GM18868 (cell line): ENCODE measurements around the gene SALL1.

Experiments used
- ATAC-seq: cut with Tn5 transposase; IDR thresholded peaks from one replicate; pipeline ENCODE4 v1.9.1; 2021; ENCODE audit warnings: mild to moderate bottlenecking, moderate library complexity; ENCODE audit not compliant: unreplicated experiment

Gene SALL1

DNA sequence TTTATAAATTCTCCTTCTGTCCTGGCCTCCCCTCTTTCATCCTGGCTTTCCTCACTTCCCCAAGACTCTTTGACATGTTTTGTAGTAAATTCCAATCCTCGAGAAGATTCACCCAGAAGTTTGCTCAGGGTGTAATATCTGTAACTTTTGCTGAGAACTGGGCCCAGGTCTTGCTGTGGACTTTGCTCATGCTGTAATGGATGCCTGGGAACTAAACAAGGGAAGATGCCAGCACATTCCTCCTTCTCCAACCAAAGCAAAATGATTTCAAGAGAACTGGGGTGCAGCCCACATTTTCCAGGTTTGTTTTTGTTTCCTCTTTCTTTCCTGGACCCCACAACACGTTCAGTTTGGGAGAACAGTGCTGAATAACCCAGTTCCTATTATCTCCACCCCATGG, 6.6 kb upstream of the SALL1 start:
- no peak for ATAC-seq

- no peak for ATAC-seq
These were observed 5.7 kb upstream of the SALL1 start for GRCh38 chr16:51156807-51157200.

DNA sequence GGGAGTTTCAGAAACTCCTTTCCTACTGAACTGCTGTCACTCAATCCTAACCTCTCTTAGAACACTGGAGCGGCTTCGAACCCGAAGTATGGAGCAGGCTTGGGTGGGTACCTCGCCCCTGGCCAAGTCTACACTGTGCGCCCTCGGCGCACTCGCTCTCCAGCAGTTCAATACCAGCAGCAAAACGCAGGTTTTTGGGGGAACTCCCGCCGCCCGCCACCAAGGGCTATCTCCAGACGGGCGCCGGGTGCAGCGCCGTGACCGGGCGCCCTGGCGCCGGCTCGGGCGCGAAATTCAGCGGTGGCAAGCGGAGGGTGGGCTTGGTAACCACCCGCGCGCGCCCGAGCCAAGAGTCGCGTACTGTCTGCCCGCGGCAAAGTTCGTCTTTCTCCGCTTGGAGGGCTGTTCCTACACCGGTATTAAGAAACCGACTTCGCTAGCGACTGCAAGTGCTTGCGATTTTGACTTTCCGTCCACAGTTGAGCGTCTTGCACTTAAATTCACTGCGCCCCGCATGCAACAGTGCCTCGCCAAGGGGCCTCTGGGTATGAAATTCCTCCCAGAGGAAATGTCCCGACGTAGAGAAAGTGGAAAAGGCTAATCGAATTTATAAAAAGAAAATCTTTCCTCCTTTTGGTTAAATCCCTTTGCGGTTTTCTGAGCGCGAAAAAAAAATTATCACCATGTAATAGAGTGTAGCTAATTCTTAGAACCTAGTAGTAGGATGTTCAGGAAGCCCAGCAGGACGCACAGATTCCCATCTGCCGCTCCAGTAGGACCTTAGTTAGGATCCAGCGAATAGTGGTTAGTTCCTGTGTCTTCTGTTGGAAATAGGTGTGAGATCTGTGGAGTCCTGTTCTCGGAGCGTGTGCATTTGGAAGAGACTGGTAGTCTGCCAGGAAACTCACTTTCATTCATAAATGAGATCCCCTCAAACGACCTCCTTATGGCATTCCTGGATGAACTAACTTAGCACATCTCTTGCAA, 5.0 kb upstream of the SALL1 start:
- ATAC-seq = no peak

DNA sequence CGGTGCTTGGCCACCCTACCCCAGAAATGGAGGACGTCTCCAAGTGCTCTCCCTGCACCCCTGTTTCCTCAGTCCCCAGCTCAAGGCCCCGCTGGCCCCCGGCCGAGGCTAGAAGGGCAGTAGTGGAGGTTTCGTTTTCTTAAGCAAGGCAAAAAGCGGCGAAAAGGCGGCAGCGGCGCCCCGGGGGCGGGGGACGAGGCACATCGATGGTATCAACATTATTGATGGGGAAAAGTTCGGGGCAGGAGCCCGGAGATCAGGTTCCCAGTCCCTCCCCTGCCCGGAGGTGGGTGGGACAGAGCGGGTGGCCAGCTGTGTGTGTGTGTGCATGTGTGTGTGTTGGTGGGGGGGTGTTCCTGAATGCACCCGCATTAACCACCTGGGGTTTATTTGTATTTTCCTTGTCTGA, 4.1 kb upstream of the SALL1 start:
- ATAC-seq = no peak

DNA sequence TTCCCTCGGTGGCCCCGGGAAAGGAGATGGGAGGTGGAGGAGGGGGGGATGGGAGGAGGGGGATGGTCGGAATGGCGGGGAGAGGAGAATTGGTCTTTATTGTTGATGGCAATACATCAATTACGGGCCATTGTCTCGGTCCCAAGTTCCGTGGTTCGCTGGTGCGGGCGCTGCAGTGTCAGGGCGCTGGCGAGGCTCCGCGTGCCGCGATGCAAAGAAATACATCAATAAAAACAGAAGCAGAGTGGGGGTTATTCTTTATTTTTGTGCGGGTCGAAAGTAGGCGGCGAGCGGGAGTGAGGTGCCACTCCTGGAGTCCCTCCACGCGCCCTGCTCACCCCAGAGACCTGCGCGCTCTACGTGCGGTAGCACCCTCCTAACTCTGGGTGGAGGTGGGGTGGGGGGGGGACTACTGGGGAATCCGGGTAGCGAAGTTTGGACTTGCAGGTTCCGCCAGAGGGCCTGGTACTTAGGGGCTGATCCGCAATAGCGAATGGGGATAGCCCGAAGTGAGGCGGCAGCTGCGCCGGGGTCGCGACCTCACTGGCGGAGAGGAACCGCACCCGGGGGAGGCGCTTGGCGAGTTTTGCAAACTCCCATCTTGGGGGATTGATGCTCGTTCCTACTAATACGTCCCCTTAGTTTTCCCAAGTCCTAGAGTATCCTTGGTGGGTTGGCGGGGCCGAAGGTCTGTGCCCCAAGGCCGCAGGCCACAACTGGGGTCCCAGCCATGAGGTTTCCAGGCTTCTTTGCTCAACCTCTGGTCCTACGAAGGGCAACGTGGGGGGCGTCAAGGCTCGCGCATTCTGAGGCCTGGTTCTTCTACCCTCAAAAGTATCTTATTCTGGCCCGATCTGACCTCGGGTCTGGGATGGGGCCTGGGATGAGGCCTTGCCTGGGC, 3.5 kb upstream of the SALL1 start:
- ATAC-seq = no peak

GRCh38 chr16:51153577-51154031, 2.5 kb upstream of the SALL1 start:
- no peak for ATAC-seq

DNA sequence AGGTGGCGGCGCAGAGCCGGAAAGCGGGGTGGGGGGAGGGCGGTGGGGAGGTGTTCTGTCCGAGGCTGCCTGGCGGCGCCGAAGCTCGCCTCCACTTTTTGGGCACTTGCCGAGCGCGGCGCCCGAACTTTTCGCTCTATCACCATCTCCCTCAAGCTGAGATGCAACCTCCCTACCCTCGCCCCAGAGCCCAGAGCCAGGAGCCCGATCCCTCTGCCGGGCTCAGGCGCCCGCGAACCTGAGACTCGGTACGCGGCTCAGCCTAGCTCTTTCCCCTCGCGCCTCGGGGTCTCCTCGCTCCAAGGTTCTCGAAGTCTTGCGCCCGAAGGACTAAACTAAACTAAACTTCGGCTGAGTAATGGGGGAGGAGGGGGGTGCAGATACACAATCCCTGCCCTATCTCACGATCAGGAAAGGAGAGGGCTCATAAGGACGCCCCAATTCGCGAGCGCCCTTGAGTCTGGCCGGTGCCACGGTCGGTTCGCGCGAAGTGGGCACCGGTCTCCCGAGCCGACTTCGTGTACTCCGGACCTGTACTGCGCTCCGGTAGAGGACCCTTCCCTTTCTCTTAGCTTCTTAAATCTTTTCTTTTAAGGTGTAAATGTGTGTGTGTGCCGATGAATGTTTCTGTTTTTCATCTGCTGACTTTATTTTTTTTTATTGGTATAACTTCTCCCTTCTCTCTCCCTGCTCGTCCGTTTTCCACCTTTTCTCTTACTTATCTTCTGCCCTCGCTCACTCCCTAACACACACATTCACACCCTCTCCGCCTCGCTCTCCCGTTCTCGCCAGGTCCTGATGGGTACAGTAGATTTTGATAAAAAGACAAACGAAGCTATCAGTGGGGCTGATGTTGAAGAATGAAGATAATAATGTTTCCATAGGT, 1.9 kb upstream of the SALL1 start:
- no peak for ATAC-seq

GRCh38 chr16:51151961-51152663, 1.0 kb upstream of the SALL1 start:
- no peak for ATAC-seq

GRCh38 chr16:51151435-51151960, 428 bp upstream of the SALL1 start:
- ATAC-seq = no peak

GRCh38 chr16:51150165-51150887, 744 bp downstream of the SALL1 start:
- no peak for ATAC-seq

- ATAC-seq = no peak
These were observed 1.3 kb downstream of the SALL1 start for GRCh38 chr16:51149721-51150164.

GRCh38 chr16:51149251-51149661, 1.8 kb downstream of the SALL1 start:
- no peak for ATAC-seq

DNA sequence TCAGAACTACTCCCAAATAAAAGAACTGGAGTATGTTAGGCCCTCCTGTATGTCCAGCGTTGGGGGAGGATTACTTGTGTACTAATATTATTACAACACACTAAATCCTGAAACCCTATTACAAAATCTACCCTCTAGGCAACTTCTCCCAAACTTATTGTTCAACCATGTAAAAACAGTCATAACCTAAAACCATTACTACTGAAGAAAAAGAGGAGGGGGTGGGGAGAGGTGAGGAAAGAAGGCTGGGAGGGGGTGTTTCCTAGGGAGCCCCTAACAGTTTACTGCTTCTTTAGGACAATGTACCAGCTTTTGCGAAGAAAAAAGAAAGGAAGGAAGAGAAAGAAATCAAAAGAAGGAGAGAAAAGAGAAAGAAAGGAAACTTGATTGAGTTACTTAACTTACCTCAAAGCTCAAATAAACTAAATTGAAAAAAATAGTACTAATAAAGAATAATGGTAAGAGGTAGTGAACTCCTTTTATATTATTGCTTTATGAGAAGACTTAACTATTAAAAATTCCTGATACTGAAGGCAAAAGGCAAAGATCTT, 2.3 kb downstream of the SALL1 start:
- ATAC-seq = no peak

DNA sequence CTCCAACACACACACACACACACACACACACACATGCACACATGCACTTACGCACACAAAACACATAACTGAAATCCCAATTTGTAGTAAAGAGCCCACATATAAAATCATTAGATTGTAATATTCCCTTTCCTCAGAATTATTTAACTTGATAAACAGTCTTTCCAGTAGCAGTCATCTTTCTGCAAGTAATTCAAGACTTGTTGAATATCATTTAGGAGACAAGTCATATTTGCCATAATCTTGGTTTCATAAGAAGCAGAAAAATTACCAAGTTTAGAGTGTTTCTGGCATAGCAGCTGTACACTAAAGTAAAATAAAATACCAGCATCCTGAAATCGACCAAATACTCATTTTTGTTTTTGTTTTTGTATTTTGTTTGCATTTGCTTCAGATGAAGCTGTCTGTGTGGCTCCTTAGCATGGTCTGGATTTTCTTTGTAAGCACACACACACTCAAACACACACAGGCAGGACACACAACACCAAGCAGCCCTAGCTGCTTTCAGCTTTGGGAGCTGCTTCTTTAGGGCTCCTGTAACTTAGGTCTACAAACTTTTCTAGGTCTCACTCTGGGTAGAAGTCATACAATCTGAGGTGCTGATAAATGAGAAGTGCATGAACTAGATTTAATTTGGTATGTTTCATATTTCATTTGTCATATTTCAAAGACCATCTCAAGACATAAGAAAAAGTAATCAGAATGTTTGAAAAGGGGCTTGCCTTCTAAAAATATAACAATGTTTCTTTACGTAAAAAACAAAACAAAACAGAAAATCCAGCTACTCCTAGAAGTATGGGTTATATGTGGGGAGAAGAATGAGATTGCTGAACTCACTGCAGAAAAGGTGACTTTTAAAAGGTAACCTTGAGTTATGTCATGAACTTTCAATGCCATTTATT, 3.0 kb downstream of the SALL1 start:
- ATAC-seq = no peak

DNA sequence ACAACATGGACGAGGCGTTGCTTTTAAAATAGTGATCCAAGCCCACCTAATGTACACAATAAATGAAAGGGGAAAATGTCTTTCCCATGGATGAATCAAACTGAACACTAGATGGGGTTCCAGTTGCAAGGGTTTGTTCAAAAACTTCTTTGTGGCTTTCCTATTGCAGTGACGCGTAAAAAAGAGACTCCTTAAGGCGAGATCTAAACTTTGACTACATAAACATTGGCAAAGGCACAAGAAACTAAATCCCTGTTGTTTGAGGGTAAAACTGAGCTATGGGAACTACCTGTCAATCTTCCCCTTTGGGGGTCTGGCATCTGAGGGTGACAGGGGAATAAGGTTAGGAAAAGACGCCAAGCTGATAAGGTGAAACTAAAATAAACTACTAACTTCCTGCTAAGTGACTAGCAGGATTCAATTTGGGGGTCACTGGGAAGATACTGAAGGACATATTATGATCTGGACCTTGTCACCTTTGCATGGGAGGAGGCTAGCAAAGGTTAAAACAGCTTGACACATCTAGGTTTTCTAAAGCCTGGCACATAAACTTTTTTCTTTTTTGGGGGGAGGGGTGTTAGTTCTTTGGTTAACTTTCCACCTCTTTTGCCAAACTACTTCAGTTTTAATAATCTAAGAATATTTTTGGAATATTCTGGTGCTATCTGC, 4.7 kb downstream of the SALL1 start:
- no peak for ATAC-seq

DNA sequence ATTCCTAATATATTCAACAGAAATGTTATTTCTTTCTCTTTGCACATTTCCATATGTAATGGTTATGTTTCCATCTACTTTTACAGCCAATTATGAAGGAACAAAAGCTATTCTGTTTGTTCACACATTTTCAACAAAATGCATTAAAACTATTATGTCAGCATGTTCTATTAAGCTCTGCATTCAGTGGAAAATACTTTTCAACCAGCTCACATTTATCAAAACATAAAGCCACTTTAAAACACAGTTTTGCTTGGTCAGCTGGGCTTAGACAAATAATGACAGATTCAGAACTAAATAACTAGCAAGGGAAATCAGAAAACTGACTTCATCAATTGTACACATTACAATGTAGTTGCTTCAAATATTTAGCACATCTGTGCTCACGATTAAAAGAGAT, 6.9 kb downstream of the SALL1 start:
- no peak for ATAC-seq
